Skin of body (tissue), 2 donors: ENCODE measurements around the gene GPD1. TPM values are rescaled to one million over a fixed set of nuclear protein-coding genes. Genes with fewer than 3 reads are reported as not detected.
"Not testable (repeated sequence)": the region's sequence is repeated elsewhere in the genome, so short reads cannot be mapped to it uniquely, and the experiment has no call there.

Source experiments
- DNase-seq: peaks from one replicate; lab custom pipeline; 2025; lab: John Stamatoyannopoulos, UW
- total RNA-seq: library from RNA; depleted of rRNA; stranded (reverse); fragments of >200 nt; gene quantifications from one replicate; pipeline ENCODE4 v1.2.3, GENCODE V29; 2014

Gene GPD1
- total RNA-seq, 1 donor from 2014 or later, result 163 TPM

DNA sequence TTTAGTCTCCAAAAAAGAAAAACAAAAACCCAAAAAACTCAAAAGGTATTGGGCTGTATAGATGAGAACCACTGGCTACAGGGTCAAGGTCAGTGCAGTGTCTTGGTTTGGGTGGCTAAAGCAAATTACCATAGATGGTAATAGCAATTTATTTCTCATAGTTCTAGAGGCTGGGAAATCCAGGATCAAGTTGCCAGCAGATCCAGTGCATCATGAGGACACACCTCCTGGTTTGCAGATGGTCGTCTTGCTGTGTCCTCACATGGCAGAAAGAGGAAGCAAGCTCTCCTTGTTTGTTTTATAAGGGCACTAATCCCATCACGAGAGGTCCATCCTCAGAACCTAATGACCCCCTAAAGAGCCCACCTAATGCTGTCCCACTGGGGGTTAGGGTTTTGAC is 19.4 kb downstream of the GPD1 start:
- DNase-seq, result no peak

DNA sequence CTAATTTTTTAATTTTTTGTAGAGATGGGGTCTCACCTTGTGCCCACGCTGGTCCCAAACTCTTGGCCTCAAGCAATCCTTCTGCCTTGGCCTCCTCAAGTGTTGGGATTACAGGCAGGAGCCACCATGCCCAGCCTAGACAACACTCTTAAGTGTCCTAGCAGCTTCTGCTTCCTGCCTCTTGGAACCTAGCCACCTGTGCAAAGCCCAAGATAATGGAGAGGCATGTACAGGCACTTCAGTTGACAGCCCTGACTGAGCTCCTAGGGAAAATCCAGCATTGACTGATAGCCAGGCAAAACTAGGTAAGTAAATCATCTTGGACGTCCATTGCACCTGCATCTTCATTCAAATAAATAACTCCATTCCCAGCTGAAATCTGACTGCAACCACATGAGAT is 23.7 kb downstream of the GPD1 start:
- no peak for DNase-seq

DNA sequence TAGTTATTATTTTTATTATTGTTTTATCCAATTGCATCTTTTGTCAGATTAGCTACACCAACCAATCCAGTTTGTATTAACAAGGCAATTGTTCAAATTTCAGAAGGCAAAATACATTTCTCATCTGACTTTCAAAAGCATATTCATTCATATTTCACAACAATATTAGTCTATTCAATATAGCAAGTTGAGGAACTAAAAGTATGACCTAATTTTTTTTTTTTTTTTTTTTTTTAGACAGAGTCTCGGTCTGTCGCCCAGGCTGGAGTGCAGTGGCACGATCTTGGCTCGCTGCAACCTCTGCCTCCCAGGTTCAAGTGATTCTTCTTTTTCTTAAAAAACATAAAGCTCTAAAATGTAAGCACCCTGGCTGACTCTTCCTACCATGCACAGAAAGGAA is 25.5 kb downstream of the GPD1 start:
- no peak for DNase-seq

DNA sequence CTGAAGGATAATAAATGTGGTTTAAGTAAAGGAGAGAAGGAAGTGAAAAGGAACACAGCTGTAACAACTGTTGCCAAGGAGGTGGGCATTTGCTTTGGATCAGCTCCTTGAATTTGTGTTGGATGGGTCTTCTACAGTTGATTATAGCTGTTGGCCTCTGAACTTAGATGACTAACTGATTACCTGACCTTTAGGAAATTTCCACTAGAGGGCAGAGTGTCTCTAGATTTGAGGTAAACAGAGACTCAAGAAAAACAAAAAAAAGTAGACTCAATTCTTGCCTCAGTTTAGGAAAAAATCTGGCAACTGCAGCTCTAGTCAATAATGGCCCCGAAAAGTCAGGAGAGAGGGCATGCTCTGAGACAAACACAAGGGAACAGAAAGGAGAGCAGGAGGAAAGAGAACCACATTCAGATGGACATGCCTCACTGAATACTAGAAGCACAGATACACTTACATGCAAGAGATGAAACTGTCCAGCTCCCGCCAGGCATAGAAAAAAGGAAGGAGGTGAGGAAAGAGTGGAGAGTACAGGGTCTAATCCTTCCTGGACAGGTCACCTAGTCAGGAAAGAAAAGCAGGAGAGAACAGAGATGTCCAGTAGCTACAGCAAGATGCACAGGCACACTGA is 28.8 kb downstream of the GPD1 start:
- no peak for DNase-seq

DNA sequence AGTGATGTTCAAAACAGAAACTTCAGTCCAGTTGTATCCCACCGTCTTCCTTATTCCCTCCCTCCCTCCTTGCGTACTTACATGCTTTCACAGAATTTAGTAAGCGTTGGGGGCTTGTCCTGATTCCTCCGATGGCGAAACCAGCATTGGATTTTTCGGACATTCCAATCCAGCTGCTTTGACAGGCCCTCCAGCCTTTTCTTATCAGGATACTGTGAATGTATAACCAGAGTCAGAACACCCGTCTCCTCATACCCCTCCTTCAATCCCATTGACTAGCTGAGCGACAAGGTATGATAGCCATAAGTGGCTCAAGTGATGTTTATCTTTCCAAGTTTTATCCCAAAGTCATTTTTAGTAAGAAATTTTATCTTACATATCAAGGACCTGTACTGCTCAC is 39.2 kb downstream of the GPD1 start:
- no peak for DNase-seq

DNA sequence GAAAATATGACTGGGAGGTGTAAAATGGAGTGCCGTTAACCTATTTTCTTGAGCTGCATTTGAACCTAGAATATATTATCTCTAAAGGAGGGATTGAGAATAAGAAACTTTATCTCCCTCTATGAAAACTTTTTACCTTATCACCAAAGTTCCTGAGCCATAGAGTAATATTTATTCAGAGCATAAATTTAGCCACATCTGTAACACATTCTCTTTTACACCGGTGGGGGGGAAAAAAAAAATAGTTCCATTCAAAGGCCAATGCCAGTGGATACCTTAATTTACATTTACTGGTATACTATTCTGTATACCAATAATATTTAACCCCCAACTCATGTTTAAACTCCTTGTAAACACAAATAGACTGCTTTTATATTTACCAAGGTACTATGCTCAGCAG is 41.6 kb downstream of the GPD1 start:
- no peak for DNase-seq

DNA sequence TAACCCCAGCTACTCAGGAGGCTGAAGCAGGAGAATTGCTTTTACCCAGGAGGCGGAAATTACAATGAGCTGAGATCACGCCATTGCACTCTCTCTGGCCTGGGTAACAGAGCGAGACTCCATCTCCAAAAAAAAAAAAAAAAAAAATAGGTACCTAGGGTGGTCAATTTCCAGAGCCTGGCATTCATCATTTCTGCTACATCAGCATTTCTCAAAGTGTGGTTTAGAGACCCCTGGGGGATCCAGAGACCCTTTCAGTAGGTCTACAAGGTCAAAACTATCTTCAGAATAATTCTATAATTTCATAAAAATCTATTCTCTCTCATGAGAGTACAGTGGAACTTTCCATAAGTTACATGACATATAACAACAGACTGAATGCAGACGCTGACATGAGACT is 43.5 kb downstream of the GPD1 start:
- DNase-seq, result no peak

DNA sequence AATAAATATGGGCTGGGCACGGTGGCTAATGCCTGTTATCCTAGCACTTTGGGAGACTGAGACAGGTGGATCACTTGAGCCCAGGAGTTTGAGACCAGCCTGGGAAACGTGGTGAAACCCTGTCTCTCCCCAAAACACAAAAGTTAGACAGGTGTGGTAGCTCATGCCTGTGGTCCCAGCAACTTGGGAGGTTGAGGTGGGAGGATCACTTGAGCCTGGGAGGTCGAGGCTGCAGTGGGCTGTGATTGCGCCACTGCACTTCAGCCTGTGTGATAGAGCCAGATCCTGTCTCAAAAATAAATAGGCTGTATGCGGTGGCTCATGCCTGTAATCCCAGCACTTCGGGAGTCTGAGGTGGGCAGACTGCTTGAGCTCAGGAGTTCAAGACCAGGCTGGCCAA is 44.2 kb downstream of the GPD1 start:
- DNase-seq, result not testable (repeated sequence)

DNA sequence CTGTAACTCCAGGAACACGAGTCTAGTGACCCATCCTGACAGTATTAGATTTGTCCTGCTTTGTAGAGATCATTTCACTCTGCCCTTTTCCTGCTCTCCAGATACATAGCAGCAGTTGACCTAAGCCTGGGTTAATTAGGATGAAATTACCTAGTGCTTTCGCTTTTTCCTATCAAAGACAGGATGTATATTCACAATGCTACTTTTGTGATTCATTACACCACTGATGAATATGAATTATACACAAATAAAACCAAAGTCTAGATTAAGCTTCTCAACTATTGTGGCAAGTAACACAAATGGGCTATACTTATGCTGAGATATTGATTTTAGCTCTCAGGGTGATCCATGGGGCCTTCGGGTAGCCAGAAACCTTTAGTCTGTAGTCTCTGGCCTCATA is 45.5 kb downstream of the GPD1 start:
- no peak for DNase-seq

DNA sequence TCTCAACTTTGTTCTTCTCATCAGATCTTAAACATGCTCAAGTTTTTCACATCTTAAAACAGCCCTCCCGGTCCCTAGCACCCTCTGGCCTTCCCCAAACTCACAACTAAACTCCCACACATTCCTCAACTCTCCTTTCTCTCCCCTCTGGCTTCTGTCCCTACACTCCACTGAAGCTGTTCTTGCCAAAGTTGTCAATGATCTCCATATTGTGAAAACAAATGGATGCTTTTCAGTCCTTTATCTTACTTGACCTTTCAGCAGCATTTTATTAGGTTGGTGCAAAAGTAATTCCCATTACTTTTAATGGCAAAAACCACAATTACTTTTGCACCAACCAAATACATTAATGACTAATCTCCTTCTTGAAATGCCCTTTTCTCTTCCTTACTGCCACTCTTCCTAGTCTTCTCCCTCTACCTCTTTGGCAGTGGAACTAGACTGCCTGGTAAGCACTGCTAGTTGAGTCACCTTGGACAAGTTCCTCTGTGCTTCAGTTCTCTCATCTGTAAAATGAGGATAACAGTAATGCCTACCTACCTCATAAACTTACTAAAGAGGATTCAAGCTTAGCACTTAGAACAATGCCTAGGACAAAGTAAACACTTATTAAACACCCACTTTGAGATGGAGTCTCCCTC is 47.4 kb downstream of the GPD1 start:
- no peak for DNase-seq

DNA sequence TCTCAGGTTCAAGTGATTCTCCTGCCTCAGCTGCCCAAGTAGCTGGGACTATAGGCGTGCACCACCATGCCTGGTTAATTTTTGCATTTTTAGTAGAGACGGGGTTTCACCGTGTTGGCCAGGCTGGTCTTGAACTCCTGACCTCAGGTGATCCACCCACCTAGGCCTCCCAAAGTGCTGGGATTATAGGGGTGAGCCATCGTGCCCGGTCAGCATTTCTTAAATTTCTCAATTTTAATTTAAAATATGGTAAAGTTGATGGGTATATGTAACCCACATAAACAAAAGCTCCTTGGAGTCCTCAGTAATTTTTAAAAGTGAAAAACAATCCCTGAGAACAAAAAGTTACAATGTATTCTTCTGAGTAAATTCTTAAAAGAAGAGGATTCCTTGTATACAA is 51.1 kb downstream of the GPD1 start:
- DNase-seq, result not testable (repeated sequence)

DNA sequence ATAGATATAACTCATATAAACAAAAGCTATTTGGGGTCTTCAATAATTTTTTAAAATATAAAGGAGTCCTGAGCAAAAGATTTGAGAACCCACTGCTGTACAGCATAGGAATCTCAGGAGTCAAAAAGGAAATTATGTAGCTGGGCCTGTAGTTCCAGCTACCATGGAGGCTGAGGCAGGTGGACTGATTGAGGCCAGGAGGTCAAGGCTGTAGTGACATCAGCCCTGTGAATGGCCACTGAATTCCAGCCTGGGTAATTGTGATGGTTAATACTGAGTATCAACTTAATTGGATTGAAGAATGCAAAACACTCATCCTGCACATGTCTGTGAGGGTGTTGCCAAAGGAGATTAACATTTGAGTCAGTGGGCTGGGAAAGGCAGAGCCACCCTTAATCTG is 52.8 kb downstream of the GPD1 start:
- DNase-seq, result no peak

DNA sequence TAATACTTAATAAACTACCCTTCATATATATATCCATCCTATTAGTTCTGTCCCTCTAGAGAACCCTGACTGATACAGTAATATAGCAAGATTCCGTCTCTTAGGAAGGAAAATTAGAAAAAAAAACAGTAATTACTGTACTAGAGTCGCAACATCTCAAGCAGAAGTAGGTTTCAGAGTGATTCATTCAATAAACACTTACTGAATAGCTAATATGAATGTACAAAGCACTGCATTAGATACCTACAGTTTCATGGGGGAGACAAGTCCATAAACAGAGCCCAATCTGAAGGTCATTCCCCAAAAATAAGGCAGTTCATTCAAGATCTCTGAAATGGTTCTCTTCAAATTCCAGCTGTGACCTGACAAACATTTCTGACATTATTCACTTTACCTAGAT is 53.5 kb downstream of the GPD1 start:
- DNase-seq, result no peak

DNA sequence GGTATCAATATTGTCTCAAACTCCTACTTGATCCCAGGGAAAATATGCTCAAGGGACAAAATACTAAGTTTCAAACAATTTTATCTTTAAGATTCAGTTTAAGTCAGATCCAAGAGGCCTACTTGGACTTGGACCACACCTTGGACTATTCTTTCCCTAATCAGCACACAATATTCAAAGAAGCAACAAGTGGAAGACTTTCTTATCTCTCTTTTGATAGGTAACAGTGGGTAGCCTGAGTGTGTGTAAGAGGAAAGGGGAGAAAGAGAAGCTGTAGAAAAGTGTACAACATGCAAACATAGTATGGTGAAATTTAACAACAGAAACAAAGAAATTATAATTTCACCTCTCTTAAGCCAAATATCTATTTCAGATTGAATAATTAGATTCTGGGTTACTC is 56.8 kb downstream of the GPD1 start:
- no peak for DNase-seq

Other genes with a start within 250 kb of the GPD1 start
- gene FAIM2, start 200.1 kb upstream of the GPD1 start, total RNA-seq, result 0.99 TPM
- gene AQP2, start 153.3 kb upstream of the GPD1 start, total RNA-seq, result not detected
- 5.7 TPM for gene AQP5, start 142.1 kb upstream of the GPD1 start, total RNA-seq
- gene AQP6, start 131.1 kb upstream of the GPD1 start, total RNA-seq, result 0.20 TPM
- gene RACGAP1, start 78.5 kb upstream of the GPD1 start, total RNA-seq, result 32.4 TPM
- 4.0 TPM for gene ASIC1, start 46.4 kb upstream of the GPD1 start, total RNA-seq
- gene SMARCD1, start 18.7 kb upstream of the GPD1 start, total RNA-seq, result 25.9 TPM
- 34.8 TPM for gene COX14, start 8.2 kb downstream of the GPD1 start, total RNA-seq
- gene CERS5, start 63.4 kb downstream of the GPD1 start, total RNA-seq, result 40.8 TPM
- gene LIMA1, start 179.5 kb downstream of the GPD1 start, total RNA-seq, result 84.0 TPM